Activated CD4-positive, alpha-beta memory T cell treated with anti-CD3 and anti-CD28 coated beads for 36 hours (primary cell): ENCODE data around the gene NIPSNAP3A. TPM values are rescaled to one million over a fixed set of nuclear protein-coding genes. Genes with fewer than 3 reads are reported as not detected.

Experiments used
- CTCF ChIA-PET: fragments of 350-600 bp; sonication (Branson Sonifier 250); formaldehyde crosslinking; loops from one replicate; lab custom pipeline; 2021; ENCODE audit warnings: antibody characterized with exemption, inconsistent platforms; lab: Charles Lee
- POLR2A ChIA-PET: fragments of 350-600 bp; sonication (Branson Sonifier 250); formaldehyde crosslinking; loops from one replicate; lab custom pipeline; 2021; ENCODE audit warnings: antibody characterized with exemption; lab: Charles Lee
- DNase-seq: peaks from one replicate; pipeline ENCODE4 v3.0.0-alpha.2; 2020
- H3K27ac Mint-ChIP-seq: one replicate; pipeline ENCODE4 v1.8.0; 2021; ENCODE audit warnings: mixed read lengths
- H3K27me3 Mint-ChIP-seq: one replicate; pipeline ENCODE4 v1.8.0; 2021; ENCODE audit warnings: mixed read lengths
- H3K36me3 Mint-ChIP-seq: one replicate; pipeline ENCODE4 v1.8.0; 2021; ENCODE audit warnings: mixed read lengths
- H3K4me1 Mint-ChIP-seq: one replicate; pipeline ENCODE4 v1.8.0; 2021; ENCODE audit warnings: low read depth, mixed read lengths
- H3K4me3 Mint-ChIP-seq: one replicate; pipeline ENCODE4 v1.8.0; 2021; ENCODE audit warnings: mild to moderate bottlenecking, mixed read lengths
- H3K9me3 Mint-ChIP-seq: one replicate; pipeline ENCODE4 v1.8.0; 2021; ENCODE audit warnings: mixed read lengths
- intact Hi-C: fragments of 100-400 bp; cut with micrococcal nuclease; formaldehyde crosslinking; loops from one replicate; pipeline ENCODE4 v1.15.1; 2023
- total RNA-seq, 2 experiments: library from RNA; stranded (reverse); gene quantifications; one replicate each; pipeline ENCODE4 v1.2.3, GENCODE V29; 2021

Gene NIPSNAP3A
- total RNA-seq, 2 experiments from 2014 or later, result 11.1 to 12.5 TPM

DNA sequence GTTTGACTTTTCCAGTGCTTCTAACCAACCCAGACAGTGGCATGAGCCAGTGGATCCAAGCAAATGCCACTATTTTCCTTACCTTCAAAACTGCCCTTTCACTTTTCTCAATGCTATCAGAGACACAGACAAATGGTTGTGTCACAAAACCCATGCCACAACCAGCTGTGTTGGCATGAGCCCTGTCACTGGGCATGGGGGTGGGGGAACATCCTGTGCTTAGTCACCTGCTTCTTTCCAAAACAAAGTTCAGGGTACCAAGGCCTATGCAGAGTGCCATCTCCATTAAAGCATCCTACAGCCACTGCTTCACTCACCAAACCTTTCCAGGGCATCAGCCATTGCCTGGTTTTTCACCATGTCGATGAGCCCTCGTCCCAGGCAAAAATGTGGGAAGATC is 46.6 kb downstream of the NIPSNAP3A start:
- no peak overlapping the region for H3K27ac Mint-ChIP-seq
- no peak overlapping the region for H3K4me3 Mint-ChIP-seq
- POLR2A ChIA-PET, result no interaction called here
- H3K36me3 Mint-ChIP-seq, result peaks cover 8% of the 10 kb centered on the region
- CTCF ChIA-PET, result no interaction called here
- DNase-seq, result peak; percentile 44
- no peaks in the 10 kb centered on the region for H3K27me3 Mint-ChIP-seq
- H3K9me3 Mint-ChIP-seq, result no peaks in the 10 kb centered on the region
- intact Hi-C loops, result no loop called here
- H3K4me1 Mint-ChIP-seq, result peaks cover 4% of the 10 kb centered on the region

GRCh38 chr9:104795082-104795481 is 47.6 kb downstream of the NIPSNAP3A start:
- H3K4me3 Mint-ChIP-seq, result no peak overlapping the region
- intact Hi-C loops, result no loop called here
- peaks cover 4% of the 10 kb centered on the region for H3K4me1 Mint-ChIP-seq
- DNase-seq, result no peak
- CTCF ChIA-PET, result no interaction called here
- no peaks in the 10 kb centered on the region for H3K9me3 Mint-ChIP-seq
- peaks cover 8% of the 10 kb centered on the region for H3K36me3 Mint-ChIP-seq
- no peaks in the 10 kb centered on the region for H3K27me3 Mint-ChIP-seq
- no peak overlapping the region for H3K27ac Mint-ChIP-seq
- POLR2A ChIA-PET, result no interaction called here

GRCh38 chr9:104795857-104796256 is 48.4 kb downstream of the NIPSNAP3A start:
- Mint-ChIP-seq H3K36me3 (peaks cover 8% of the 10 kb centered on the region), H3K27me3 (no peaks in the 10 kb centered on the region), H3K9me3 (no peaks in the 10 kb centered on the region), H3K4me3 (no peak overlapping the region), H3K4me1 (peaks cover 4% of the 10 kb centered on the region), H3K27ac (no peak overlapping the region)
- ChIA-PET POLR2A (no interaction called here), CTCF (no interaction called here)
- DNase-seq, result no peak
- intact Hi-C loops, result no loop called here

DNA sequence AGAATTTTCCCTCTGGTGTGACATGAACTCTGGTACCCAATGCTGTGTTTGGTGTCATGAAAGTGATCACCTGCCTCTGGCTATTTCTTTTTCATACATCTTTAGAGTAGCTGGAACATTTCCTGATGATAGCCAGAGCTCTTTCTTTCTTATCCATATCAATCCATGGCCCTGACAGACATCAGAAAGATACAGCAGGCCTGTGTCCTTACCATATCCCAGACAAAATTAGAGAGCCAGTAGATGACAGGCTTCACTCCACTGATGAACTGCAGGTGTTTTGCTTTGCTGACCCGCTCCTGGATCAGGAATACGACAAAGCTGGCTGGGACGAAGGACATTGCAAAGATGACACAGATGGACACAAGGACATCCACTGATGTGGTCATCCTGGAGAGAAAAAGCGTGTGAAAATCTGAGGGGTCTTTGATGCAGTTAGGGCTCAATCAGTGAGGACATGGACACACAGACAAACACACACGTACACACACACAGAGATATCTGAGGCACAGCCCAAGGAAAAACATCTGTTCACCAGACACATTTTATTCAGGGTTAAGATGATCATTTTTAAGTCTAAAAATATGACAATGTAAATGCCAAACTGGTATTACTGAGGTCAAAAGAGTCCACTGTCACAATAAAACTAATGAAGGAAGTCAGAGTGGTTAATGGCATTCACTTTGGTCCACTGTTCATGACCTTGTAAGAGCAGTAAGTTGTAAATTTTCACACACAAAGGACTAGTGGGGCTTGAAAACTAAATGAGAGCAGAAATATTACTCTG is 50.9 kb downstream of the NIPSNAP3A start:
- CTCF ChIA-PET, result no interaction called here
- Mint-ChIP-seq H3K36me3 (peaks cover 6% of the 10 kb centered on the region), H3K9me3 (no peaks in the 10 kb centered on the region), H3K27ac (no peak overlapping the region), H3K4me3 (no peak overlapping the region), H3K4me1 (peaks cover 4% of the 10 kb centered on the region), H3K27me3 (no peaks in the 10 kb centered on the region)
- intact Hi-C loops, result no loop called here
- POLR2A ChIA-PET, result no interaction called here
- no peak for DNase-seq

GRCh38 chr9:104800068-104800785 is 52.7 kb downstream of the NIPSNAP3A start:
- Mint-ChIP-seq H3K4me3 (no peak overlapping the region), H3K9me3 (no peaks in the 10 kb centered on the region), H3K27ac (no peak overlapping the region), H3K27me3 (no peaks in the 10 kb centered on the region), H3K4me1 (no peaks in the 10 kb centered on the region), H3K36me3 (no peaks in the 10 kb centered on the region)
- POLR2A ChIA-PET, result no interaction called here
- CTCF ChIA-PET, result no interaction called here
- intact Hi-C loops, result no loop called here
- no peak for DNase-seq

DNA sequence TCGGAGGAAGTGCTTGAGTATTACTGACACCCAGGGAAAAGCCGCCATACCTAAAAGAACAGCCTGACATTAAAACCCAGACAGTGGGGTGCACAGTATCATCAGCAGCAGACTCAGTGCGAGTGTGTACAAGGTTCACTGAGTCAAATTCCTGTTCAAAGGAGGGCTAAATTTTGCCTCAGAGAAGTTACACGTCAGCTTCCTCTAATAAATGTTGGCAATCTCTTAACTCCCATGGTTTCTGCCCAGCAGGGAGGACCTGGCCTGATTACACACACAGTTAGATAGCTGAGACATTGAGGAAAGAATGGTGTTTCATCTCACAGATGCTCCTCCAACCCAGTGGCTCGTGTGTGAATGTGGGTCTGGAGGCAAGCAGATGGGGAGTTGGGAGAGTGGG is 54.6 kb downstream of the NIPSNAP3A start:
- Mint-ChIP-seq H3K4me3 (no peak overlapping the region), H3K4me1 (no peaks in the 10 kb centered on the region), H3K9me3 (no peaks in the 10 kb centered on the region), H3K27ac (no peak overlapping the region), H3K27me3 (no peaks in the 10 kb centered on the region), H3K36me3 (peaks cover 4% of the 10 kb centered on the region)
- POLR2A ChIA-PET, result no interaction called here
- DNase-seq, result no peak
- CTCF ChIA-PET, result no interaction called here
- intact Hi-C loops, result no loop called here

- peaks cover 4% of the 10 kb centered on the region for H3K36me3 Mint-ChIP-seq
- intact Hi-C loops, result no loop called here
These were observed 55.4 kb downstream of the NIPSNAP3A start for GRCh38 chr9:104802906-104803305.

DNA sequence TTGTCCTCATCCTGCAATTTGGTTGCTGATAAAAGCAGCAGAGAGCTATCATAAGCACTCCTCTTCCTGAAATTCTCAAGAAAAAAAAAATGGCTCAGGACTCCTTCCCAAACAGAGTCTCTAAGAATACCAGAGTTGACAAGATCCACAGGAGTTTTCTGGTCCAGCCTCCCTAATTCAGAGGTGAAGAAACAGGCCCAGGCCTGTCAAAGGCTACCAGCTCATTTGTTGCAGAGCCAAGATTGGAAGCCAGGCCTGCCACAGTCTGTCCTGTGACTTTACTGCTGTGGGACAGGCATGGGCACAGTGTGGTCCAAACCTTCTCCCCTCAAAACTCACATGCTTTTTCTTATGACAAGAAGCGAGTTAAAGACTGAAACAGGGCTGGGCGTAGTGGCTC is 58.0 kb downstream of the NIPSNAP3A start:
- ChIA-PET POLR2A (no interaction called here), CTCF (no interaction called here)
- Mint-ChIP-seq H3K4me3 (no peak overlapping the region), H3K27me3 (no peaks in the 10 kb centered on the region), H3K27ac (no peak overlapping the region), H3K36me3 (peaks cover 6% of the 10 kb centered on the region), H3K9me3 (no peaks in the 10 kb centered on the region), H3K4me1 (no peaks in the 10 kb centered on the region)
- no peak for DNase-seq
- intact Hi-C loops, result no loop called here

More at GRCh38 chr9:104802906-104803305, 55.4 kb downstream of the NIPSNAP3A start:
- Mint-ChIP-seq H3K9me3 (no peaks in the 10 kb centered on the region), H3K27me3 (no peaks in the 10 kb centered on the region), H3K27ac (no peak overlapping the region), H3K4me1 (no peaks in the 10 kb centered on the region), H3K4me3 (no peak overlapping the region)
- ChIA-PET CTCF (interaction anchor here (1.0 kb wide), 1 partner anchor 609 kb away, joined by 3 read pairs; no protein-coding TSS in a partner anchor), POLR2A (no interaction called here)
- no peak for DNase-seq

GRCh38 chr9:104808035-104808614 is 60.6 kb downstream of the NIPSNAP3A start:
- POLR2A ChIA-PET, result no interaction called here
- Mint-ChIP-seq H3K36me3 (peaks cover 6% of the 10 kb centered on the region), H3K9me3 (no peaks in the 10 kb centered on the region), H3K4me1 (no peaks in the 10 kb centered on the region), H3K27ac (no peak overlapping the region), H3K27me3 (no peaks in the 10 kb centered on the region), H3K4me3 (no peak overlapping the region)
- CTCF ChIA-PET, result interaction anchor here (0.6 kb wide), 1 partner anchor 604 kb away, joined by 4 read pairs; no protein-coding TSS in a partner anchor
- intact Hi-C loops, result no loop called here
- no peak for DNase-seq

Other genes with a start within 250 kb of the NIPSNAP3A start
- gene OR13F1, start 243.4 kb upstream of the NIPSNAP3A start, total RNA-seq, result not detected
- gene OR13C4, start 220.5 kb upstream of the NIPSNAP3A start, total RNA-seq, result not detected
- gene OR13C3, start 210.8 kb upstream of the NIPSNAP3A start, total RNA-seq, result not detected
- gene OR13C8, start 178.5 kb upstream of the NIPSNAP3A start, total RNA-seq, result not detected
- not detected for gene OR13C5, start 148.3 kb upstream of the NIPSNAP3A start, total RNA-seq
- not detected for gene OR13C2, start 142.1 kb upstream of the NIPSNAP3A start, total RNA-seq
- gene OR13C9, start 129.5 kb upstream of the NIPSNAP3A start, total RNA-seq, result not detected
- not detected for gene OR13D1, start 53.2 kb upstream of the NIPSNAP3A start, total RNA-seq
- gene NIPSNAP3B, start 16.4 kb downstream of the NIPSNAP3A start, total RNA-seq, result under 1 TPM; 0.33 to 0.58 TPM
- 1 to 10 TPM; 6.1 TPM for gene ABCA1, start 180.5 kb downstream of the NIPSNAP3A start, total RNA-seq